Gastrocnemius medialis (tissue), 4 donors: ENCODE results near the gene SDK2.

ENCODE experiments used
- POLR2A ChIP-seq, 2 donors: fragments of 450-650 bp; IDR thresholded peaks; one replicate each; pipeline ENCODE4 v1.6.1; 2017; ENCODE audit warnings: antibody characterized with exemption in 2 of 2, mild to moderate bottlenecking in 2 of 2, moderate library complexity in 2 of 2
- TF ChIP-seq, protein P1 (sequence below), 5 experiments: fragments of 450-650 bp in 3 of 5; fragments of 200-600 bp in 2 of 5; sonication (generic) in 2 of 5; IDR thresholded peaks in 4 of 5; conservative IDR thresholded peaks in 1 of 5; 1 replicate in 4 of 5; 2 replicates in 1 of 5; pipeline ENCODE4 v1.5.1; 2016 to 2019; ENCODE audit warnings: antibody characterized with exemption in 5 of 5, mild to moderate bottlenecking in 3 of 5, moderate library complexity in 3 of 5

DNA sequence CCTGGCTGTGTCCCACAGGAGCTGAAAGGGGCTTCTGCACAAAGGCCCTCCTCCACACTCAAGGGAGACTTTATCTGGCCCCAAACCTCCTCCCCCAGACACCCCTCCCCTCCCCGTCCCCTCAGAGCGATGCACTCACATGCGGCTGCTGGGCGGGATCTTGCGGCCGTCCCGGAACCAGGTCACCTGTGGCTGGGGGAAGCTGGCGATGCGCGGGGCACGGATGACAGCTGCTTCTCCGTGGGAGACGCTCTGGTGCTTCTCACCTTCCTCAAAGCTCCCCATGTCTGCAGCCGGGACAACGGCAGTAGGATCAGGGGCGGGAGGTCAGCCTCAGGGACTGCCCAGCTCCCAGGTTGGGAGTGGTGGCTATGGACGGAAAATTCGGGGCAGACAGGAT, 188.5 kb downstream of the SDK2 start:
- TF ChIP-seq, protein P1, sequence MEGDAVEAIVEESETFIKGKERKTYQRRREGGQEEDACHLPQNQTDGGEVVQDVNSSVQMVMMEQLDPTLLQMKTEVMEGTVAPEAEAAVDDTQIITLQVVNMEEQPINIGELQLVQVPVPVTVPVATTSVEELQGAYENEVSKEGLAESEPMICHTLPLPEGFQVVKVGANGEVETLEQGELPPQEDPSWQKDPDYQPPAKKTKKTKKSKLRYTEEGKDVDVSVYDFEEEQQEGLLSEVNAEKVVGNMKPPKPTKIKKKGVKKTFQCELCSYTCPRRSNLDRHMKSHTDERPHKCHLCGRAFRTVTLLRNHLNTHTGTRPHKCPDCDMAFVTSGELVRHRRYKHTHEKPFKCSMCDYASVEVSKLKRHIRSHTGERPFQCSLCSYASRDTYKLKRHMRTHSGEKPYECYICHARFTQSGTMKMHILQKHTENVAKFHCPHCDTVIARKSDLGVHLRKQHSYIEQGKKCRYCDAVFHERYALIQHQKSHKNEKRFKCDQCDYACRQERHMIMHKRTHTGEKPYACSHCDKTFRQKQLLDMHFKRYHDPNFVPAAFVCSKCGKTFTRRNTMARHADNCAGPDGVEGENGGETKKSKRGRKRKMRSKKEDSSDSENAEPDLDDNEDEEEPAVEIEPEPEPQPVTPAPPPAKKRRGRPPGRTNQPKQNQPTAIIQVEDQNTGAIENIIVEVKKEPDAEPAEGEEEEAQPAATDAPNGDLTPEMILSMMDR (IDR thresholded peaks at IDR 0.05 in 4 of 5, conservative IDR thresholded peaks at IDR 0.05 in 1 of 5): no peak
- no peak for TF ChIP-seq POLR2A (IDR thresholded peaks at IDR 0.05)
